Measurements from ENCODE around the gene ATP1A1. TPM values are rescaled to one million over a fixed set of nuclear protein-coding genes. Genes with fewer than 3 reads are reported as not detected.

ATP1A1 gene
- total RNA-seq, 2 experiments from 2014 or later = 74.4 to 186 TPM

DNA sequence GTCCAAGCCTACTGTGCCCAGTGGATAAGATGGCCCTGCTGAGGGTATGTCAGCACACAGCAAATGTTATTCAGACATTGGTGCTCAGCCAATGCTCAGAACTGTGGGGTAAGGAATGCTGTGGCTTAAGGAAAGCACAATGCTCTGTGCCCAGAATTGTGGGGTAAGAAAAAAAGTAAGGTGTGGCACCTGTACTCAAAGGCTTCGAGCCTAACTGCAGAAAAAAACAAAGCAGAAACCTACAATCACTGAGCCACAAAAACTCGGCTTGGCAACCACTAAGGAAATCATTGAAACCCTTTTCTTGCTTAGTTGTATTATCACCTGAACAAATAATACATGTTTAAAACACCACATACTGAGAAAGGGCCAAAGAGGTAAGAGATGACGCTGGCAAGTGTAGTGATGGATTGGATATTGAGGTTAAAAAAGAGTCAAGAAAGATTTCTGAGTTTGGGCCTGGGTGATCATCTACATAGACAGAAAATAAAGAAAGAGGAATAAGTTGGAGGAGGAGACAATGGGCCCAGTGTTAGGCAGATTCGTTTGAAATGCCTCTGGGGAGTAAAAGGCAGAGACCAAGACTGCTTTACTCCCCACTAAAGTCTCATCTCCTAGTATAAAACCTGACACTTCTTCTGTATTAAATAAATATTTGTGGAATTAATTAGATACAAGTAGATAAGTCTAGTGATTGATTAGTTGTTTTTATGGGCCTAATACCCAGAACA is 25.9 kb upstream of the ATP1A1 start:
- Histone ChIP-seq H3K36me3 (ENCODE audit: insufficient read depth, low read length) (no peaks in the 10 kb centered on the region), H3K4me1 (ENCODE audit: insufficient read depth, low read length, poor library complexity, severe bottlenecking) (peaks cover 31% of the 10 kb centered on the region), H3K4me2 (ENCODE audit: low read length) (no peak overlapping the region), H3K9me3 (ENCODE audit: low read length) (no peaks in the 10 kb centered on the region), H2AFZ (ENCODE audit: low read length) (no peak overlapping the region), H4K20me1 (ENCODE audit: insufficient read depth, low read length) (no peaks in the 10 kb centered on the region), H3K4me3 (ENCODE audit: low read depth, low read length, poor library complexity, severe bottlenecking) (no peak overlapping the region), H3K27ac (ENCODE audit: low read depth, low read length, poor library complexity, severe bottlenecking) (no peak overlapping the region), H3K79me2 (ENCODE audit: insufficient read depth, low read depth, low read length) (no peaks in the 10 kb centered on the region), H3K9me2 (ENCODE audit: insufficient read depth, low read length) (no peaks in the 10 kb centered on the region)
- no peak for DNase-seq (ENCODE audit: low spot score)
- intact Hi-C loops (cut with micrococcal nuclease; ENCODE audit: unreplicated experiment) = no loop called here
- ChIA-PET POLR2A (no interaction called here), CTCF (ENCODE audit: unreplicated experiment) (no interaction called here)
- BruUV-seq (replicated peaks) = no TSS peak
- no peak for TF ChIP-seq EZH2phosphoT487 (IDR thresholded peaks at IDR 0.05; ENCODE audit: borderline replicate concordance, low read depth, low read length)
- no peak for TF ChIP-seq CTCF (conservative IDR thresholded peaks at IDR 0.05; ENCODE audit: low read length)

DNA sequence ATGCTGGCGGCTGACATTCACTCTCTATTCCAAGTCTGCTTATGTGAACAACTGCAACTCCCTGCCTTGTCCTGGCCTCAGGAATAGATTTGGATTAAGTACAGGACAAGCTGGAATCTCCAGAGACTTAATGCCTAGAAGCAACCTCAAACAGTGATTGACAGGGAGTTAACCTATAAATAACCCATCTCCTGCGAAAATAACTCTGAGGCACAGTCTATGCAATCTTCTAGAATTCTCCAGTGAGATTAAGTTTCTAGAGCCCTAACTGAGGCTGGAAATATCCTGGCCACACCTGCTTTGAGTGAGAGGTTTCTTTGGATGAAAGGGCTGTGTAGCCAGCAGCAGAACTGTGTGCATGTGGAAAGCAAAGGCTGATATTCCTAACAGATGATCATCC is 25.3 kb upstream of the ATP1A1 start:
- BruUV-seq (replicated peaks) = no TSS peak
- H3K4me3 ChIP-seq (ENCODE audit: low read depth, low read length, poor library complexity, severe bottlenecking) = no peak overlapping the region
- CTCF ChIA-PET (ENCODE audit: unreplicated experiment) = no interaction called here

More for the DNA sequence above, 25.3 kb upstream of the ATP1A1 start:
- POLR2A ChIA-PET = no interaction called here
- Histone ChIP-seq H3K9me2 (ENCODE audit: insufficient read depth, low read length) (no peaks in the 10 kb centered on the region), H3K4me2 (ENCODE audit: low read length) (no peak overlapping the region), H3K79me2 (ENCODE audit: insufficient read depth, low read depth, low read length) (no peaks in the 10 kb centered on the region), H4K20me1 (ENCODE audit: insufficient read depth, low read length) (no peaks in the 10 kb centered on the region), H2AFZ (ENCODE audit: low read length) (no peak overlapping the region), H3K9me3 (ENCODE audit: low read length) (no peaks in the 10 kb centered on the region), H3K4me1 (ENCODE audit: insufficient read depth, low read length, poor library complexity, severe bottlenecking) (peaks cover 28% of the 10 kb centered on the region), H3K27ac (ENCODE audit: low read depth, low read length, poor library complexity, severe bottlenecking) (no peak overlapping the region), H3K36me3 (ENCODE audit: insufficient read depth, low read length) (no peaks in the 10 kb centered on the region)
- DNase-seq (ENCODE audit: low spot score) = no peak
- intact Hi-C loops (cut with micrococcal nuclease; ENCODE audit: unreplicated experiment) = no loop called here
- TF ChIP-seq CTCF (conservative IDR thresholded peaks at IDR 0.05; ENCODE audit: low read length) (no peak), EZH2phosphoT487 (IDR thresholded peaks at IDR 0.05; ENCODE audit: borderline replicate concordance, low read depth, low read length) (no peak)

All from OCI-LY7 (cell line).